K562 (cell line): ENCODE data around the gene ACKR3. TPM values are rescaled to one million over a fixed set of nuclear protein-coding genes. Genes with fewer than 3 reads are reported as not detected.

Experiments
- ATAC-seq: fragments of 200-7000 bp; cut with Tn5 transposase; 3 replicates; pipeline ENCODE4 v1.9.1; 2020; ENCODE audit warnings: moderate library complexity
- BruUV-seq: library from RNA; stranded (reverse); fragments of 400-500 nt; replicated peaks from 2 replicates; lab custom pipeline; 2021; lab: Mats Ljungman, UMichigan
- CTCF ChIA-PET: fragments of 300-600 bp; formaldehyde crosslinking; extraction: SDS; loops from one replicate; lab custom pipeline; 2021; ENCODE audit warnings: low intra/inter-chr PET ratio; lab: Yijun Ruan, JAX
- POLR2A ChIA-PET: fragments of 300-600, 350-650 bp; sonication (Branson Sonifier 250); formaldehyde crosslinking; extraction: SDS; loops from one replicate; lab custom pipeline; 2021; ENCODE audit warnings: antibody characterized with exemption, inconsistent platforms; lab: Yijun Ruan, JAX
- DNase-seq, 4 experiments: peaks; one replicate each; pipeline versions ENCODE4 v3.0.0 to v3.0.0-alpha.2; 2011 to 2018; ENCODE audit warnings: low spot score in 3 of 4, mixed read lengths in 3 of 4; ENCODE audit errors: extremely low read depth in 1 of 4
- FAIRE-seq: peaks from 2 replicates; lab custom pipeline; 2011; peaks lifted over from hg19 to GRCh38; lab: Jason Lieb, UNC
- H2AFZ ChIP-seq: 2 replicates; pipeline ENCODE4 v1.6.0; 2011; ENCODE audit warnings: low read depth, low read length, control low read depth, inconsistent platforms
- H3K27ac ChIP-seq: fragments of 200-600 bp; 3 replicates; pipeline ENCODE4 v1.8.0; 2011; ENCODE audit warnings: low read depth, mild to moderate bottlenecking, control low read depth, inconsistent platforms, low read length, moderate library complexity, mixed read lengths; ENCODE audit errors: extremely low read depth
- H3K27me3 ChIP-seq, 2 experiments: fragments of 300-600 bp in 1 of 2; 2 replicates in 1 of 2; 3 replicates in 1 of 2; pipeline versions ENCODE4 v1.6.0 to v1.8.0; 2011; ENCODE audit warnings: inconsistent platforms in 2 of 2, low read length in 2 of 2, mild to moderate bottlenecking in 1 of 2, mixed read lengths in 1 of 2, moderate library complexity in 1 of 2; ENCODE audit not compliant: control insufficient read depth in 2 of 2, insufficient read depth in 2 of 2
- H3K36me3 ChIP-seq: fragments of 300-600 bp; 3 replicates; pipeline ENCODE4 v1.8.0; 2011; ENCODE audit warnings: mild to moderate bottlenecking, low read length, inconsistent platforms; ENCODE audit not compliant: control insufficient read depth, insufficient read depth
- H3K4me1 ChIP-seq, 2 experiments: fragments of 200-600 bp in 1 of 2; replicated peaks in 1 of 2; 2 replicates in 1 of 2; 3 replicates in 1 of 2; pipeline versions ENCODE4 v1.5.1 to v1.8.0; 2011; ENCODE audit warnings: inconsistent platforms in 2 of 2, low read length in 2 of 2, mild to moderate bottlenecking in 1 of 2, mixed read lengths in 1 of 2, moderate library complexity in 1 of 2; ENCODE audit not compliant: control insufficient read depth in 2 of 2, insufficient read depth in 2 of 2
- H3K4me2 ChIP-seq: 2 replicates; pipeline ENCODE4 v1.6.1; 2011; ENCODE audit warnings: low read length, control low read depth, inconsistent platforms, mixed read lengths; ENCODE audit not compliant: insufficient read depth
- H3K4me3 ChIP-seq: fragments of 200-600 bp; sonication (generic), shearing (Covaris generic); 2 replicates; pipeline ENCODE4 v1.5.1; 2016; ENCODE audit warnings: control low read depth, inconsistent platforms
- H3K79me2 ChIP-seq: fragments of 200-600 bp; 3 replicates; pipeline ENCODE4 v1.8.0; 2011; ENCODE audit warnings: low read length, inconsistent platforms; ENCODE audit not compliant: control insufficient read depth, insufficient read depth
- H3K9ac ChIP-seq, 2 experiments: 2 replicates each; pipeline versions ENCODE4 v1.6.0 to v1.6.1; 2011; ENCODE audit warnings: low read depth in 2 of 2, low read length in 2 of 2, control low read depth in 1 of 2, inconsistent platforms in 1 of 2, mild to moderate bottlenecking in 1 of 2, mixed read lengths in 1 of 2; ENCODE audit not compliant: insufficient read depth in 1 of 2
- H3K9me1 ChIP-seq: one replicate; pipeline ENCODE4 v1.6.0; 2011; ENCODE audit warnings: inconsistent platforms, mild to moderate bottlenecking, low read length, moderate library complexity; ENCODE audit not compliant: control insufficient read depth, insufficient read depth
- H3K9me3 ChIP-seq: replicated peaks from 2 replicates; pipeline ENCODE4 v1.5.1; 2011; ENCODE audit warnings: low read depth, low read length, inconsistent platforms; ENCODE audit not compliant: control insufficient read depth, insufficient read depth
- H4K20me1 ChIP-seq: replicated peaks from 2 replicates; pipeline ENCODE4 v1.6.1; 2011; ENCODE audit warnings: low read length, inconsistent platforms, mixed read lengths; ENCODE audit not compliant: control insufficient read depth, insufficient read depth
- CAMTA2 ChIP-seq: fragments of 250-450 bp; sonication (Bioruptor Pico); conservative IDR thresholded peaks from 2 replicates; pipeline ENCODE4 v1.5.1; 2022
- CBFA2T3 ChIP-seq: fragments of 450-650 bp; IDR thresholded peaks from 2 replicates; pipeline ENCODE4 v1.6.1; 2017
- FIP1L1 ChIP-seq: fragments of 200-400 bp; formaldehyde crosslinking; IDR thresholded peaks from 2 replicates; pipeline ENCODE4 v1.6.1; 2018; ENCODE audit warnings: mild to moderate bottlenecking, low read depth, low read length; ENCODE audit not compliant: poor library complexity, severe bottlenecking
- NFIX ChIP-seq: fragments of 250-450 bp; sonication (Bioruptor Pico); IDR thresholded peaks from 2 replicates; pipeline ENCODE4 v1.4.0; 2020; ENCODE audit warnings: low read depth, mild to moderate bottlenecking, moderate library complexity
- NR2C1 ChIP-seq, 2 experiments: fragments of 450-650 bp; IDR thresholded peaks; 2 replicates each; pipeline ENCODE4 v1.6.1; 2017; ENCODE audit warnings: mild to moderate bottlenecking in 2 of 2, antibody characterized with exemption in 1 of 2, inconsistent platforms in 1 of 2, missing compliant biosample characterization in 1 of 2, missing genetic modification characterization in 1 of 2
- SREBF1 ChIP-seq: fragments of 150-350 bp; IDR thresholded peaks from 2 replicates; pipeline ENCODE4 v1.6.1; 2014; ENCODE audit warnings: antibody characterized with exemption, low read depth, low read length, borderline replicate concordance
- STAG1 ChIP-seq: sonication (generic); formaldehyde crosslinking; IDR thresholded peaks from 2 replicates; pipeline ENCODE4 v1.5.0; 2020; ENCODE audit warnings: missing genetic modification reagents, borderline replicate concordance
- TCF7L2 ChIP-seq: fragments of 150-350 bp; IDR thresholded peaks from 2 replicates; pipeline ENCODE4 v1.6.1; 2016; ENCODE audit warnings: low read depth, mild to moderate bottlenecking, low read length, moderate library complexity
- ZFX ChIP-seq: sonication (generic); formaldehyde crosslinking; IDR thresholded peaks from 2 replicates; pipeline ENCODE4 v1.8.0; 2022; ENCODE audit warnings: mild to moderate bottlenecking, missing genetic modification reagents, moderate library complexity
- ZNF197 ChIP-seq: fragments of 200-800 bp; sonication (Bioruptor generic); IDR thresholded peaks from 2 replicates; pipeline ENCODE4 v1.6.1; 2016; ENCODE audit warnings: low read depth, missing genetic modification characterization, missing compliant biosample characterization
- WGBS: fragments of 100-300 bp; shearing (Covaris generic); methylation state at CpG from one replicate; pipeline ENCODE4 v1.1.6; 2016; ENCODE audit warnings: low coverage, mixed read lengths; ENCODE audit not compliant: insufficient coverage; ENCODE audit errors: missing lambda C conversion rate; 5-methylcytosine and 5-hydroxymethylcytosine counted together
- in situ Hi-C: fragments of 300-500 bp; cut with MboI; formaldehyde crosslinking; loops from 4 replicates; pipeline ENCODE4 v1.15.0; 2018; ENCODE audit warnings: inconsistent platforms, mixed read lengths
- intact Hi-C: fragments of 100-400 bp; cut with micrococcal nuclease; formaldehyde crosslinking; loops from 2 replicates; pipeline ENCODE4 v1.14.2; 2022
- polyA plus RNA-seq, 8 experiments: library from polyadenylated mRNA; depleted of rRNA in 4 of 8; stranded (reverse) in 5 of 8; unstranded in 3 of 8; fragments of >200 nt; fragmentation: Nextera tagmentation in 2 of 8; fragmentation: Illumina TruSeq in 1 of 8; extraction: Ambion mirVana in 2 of 8; extraction: Trizol in 1 of 8; gene quantifications; 2 replicates each; pipeline versions ENCODE4 v1.2.1 to v1.2.3, GENCODE V29; 2011 to 2014; ENCODE audit warnings: inconsistent platforms in 1 of 8, missing spikeins in 1 of 8
- total RNA-seq, 7 experiments: library from RNA; depleted of rRNA in 6 of 7; stranded (reverse); fragments of >200 nt in 6 of 7; fragmentation: Illumina TruSeq in 2 of 7; extraction: Trizol in 2 of 7; gene quantifications; 2 replicates each; pipeline versions ENCODE4 v1.2.1 to v1.2.3, GENCODE V29; 2011 to 2021; ENCODE audit warnings: low replicate concordance in 1 of 7
- TF ChIP-seq, protein P1 (sequence below): fragments of 450-650 bp; IDR thresholded peaks from 2 replicates; pipeline ENCODE4 v1.6.1; 2018; ENCODE audit warnings: mild to moderate bottlenecking, low read depth; ENCODE audit not compliant: partially characterized antibody
- TF ChIP-seq, protein P2 (sequence below): fragments of 250-450 bp; sonication (Bioruptor Pico); IDR thresholded peaks from 2 replicates; pipeline ENCODE4 v1.8.0; 2021; ENCODE audit warnings: mild to moderate bottlenecking, moderate library complexity
- TF ChIP-seq, protein P3 (sequence below), 2 experiments: IDR thresholded peaks; 2 replicates each; pipeline ENCODE4 v1.6.1; 2012; ENCODE audit warnings: improper control_type of control experiment in 2 of 2, low read depth in 2 of 2, low read length in 2 of 2, borderline replicate concordance in 1 of 2
- TF ChIP-seq, protein P4 (sequence below): fragments of 450-650 bp; IDR thresholded peaks from 2 replicates; pipeline ENCODE4 v1.6.1; 2016; ENCODE audit warnings: missing biosample characterization, missing genetic modification characterization

The ACKR3 gene
- total and polyA plus RNA-seq, 9 of the 15 experiments (the other 6 are each of a cell fraction or from before 2014, with no cell fraction given) = 0.07 TPM; not detected in 8

DNA sequence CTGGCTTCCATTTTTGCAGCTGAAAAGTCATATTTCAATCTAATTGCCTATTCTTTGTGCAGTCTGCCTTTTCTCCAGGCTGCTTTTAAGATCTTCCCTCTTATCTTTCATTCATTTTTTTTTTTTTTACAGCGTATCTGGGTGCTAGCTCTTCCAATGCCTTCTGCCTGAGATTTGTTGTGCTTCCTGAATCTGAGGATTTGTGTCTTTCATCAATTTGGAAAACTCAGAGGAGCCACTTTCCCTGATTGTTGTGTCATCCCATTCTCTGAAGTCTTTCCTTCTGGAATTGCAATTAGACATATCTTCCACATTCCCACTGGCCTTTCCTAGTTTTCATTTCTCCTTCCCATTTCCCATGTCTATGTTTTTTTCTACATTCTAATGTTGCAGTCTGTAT is 21.9 kb upstream of the ACKR3 start:
- no peak overlapping the region for H3K4me2 ChIP-seq
- in situ Hi-C loops = no loop called here
- no peaks in the 10 kb centered on the region for H3K4me1 ChIP-seq

More for the DNA sequence above, 21.9 kb upstream of the ACKR3 start:
- no CpG with 5 or more reads among the region's 1 CpG for WGBS
- Histone ChIP-seq H3K27me3 (peaks cover 0 to 5% of the 10 kb centered on the region in 2 experiments; a peak in 1 of 5 replicates), H3K27ac (no peak overlapping the region), H2AFZ (no peak overlapping the region), H3K9ac (no peak overlapping the region), H3K4me3 (no peak overlapping the region), H3K9me3 (no peaks in the 10 kb centered on the region), H4K20me1 (no peaks in the 10 kb centered on the region), H3K36me3 (no peaks in the 10 kb centered on the region), H3K79me2 (no peaks in the 10 kb centered on the region), H3K9me1 (no peaks in the 10 kb centered on the region)
- no peak for TF ChIP-seq CBFA2T3
- TF ChIP-seq NR2C1 (IDR thresholded peaks at IDR 0.05) = no peak
- TF ChIP-seq NR2C1 (tag; IDR thresholded peaks at IDR 0.05) = no peak
- TF ChIP-seq ZNF197 (CRISPR knock-in tag) = no peak
- TF ChIP-seq, protein P1, sequence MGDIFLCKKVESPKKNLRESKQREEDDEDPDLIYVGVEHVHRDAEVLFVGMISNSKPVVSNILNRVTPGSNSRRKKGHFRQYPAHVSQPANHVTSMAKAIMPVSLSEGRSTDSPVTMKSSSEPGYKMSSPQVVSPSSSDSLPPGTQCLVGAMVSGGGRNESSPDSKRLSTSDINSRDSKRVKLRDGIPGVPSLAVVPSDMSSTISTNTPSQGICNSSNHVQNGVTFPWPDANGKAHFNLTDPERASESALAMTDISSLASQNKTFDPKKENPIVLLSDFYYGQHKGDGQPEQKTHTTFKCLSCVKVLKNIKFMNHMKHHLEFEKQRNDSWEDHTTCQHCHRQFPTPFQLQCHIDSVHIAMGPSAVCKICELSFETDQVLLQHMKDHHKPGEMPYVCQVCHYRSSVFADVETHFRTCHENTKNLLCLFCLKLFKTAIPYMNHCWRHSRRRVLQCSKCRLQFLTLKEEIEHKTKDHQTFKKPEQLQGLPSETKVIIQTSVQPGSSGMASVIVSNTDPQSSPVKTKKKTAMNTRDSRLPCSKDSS = no peak
- no peak for TF ChIP-seq ZFX (CRISPR knock-in tag)
- TF ChIP-seq NFIX = no peak
- TF ChIP-seq SREBF1 = no peak
- TF ChIP-seq, protein P2, sequence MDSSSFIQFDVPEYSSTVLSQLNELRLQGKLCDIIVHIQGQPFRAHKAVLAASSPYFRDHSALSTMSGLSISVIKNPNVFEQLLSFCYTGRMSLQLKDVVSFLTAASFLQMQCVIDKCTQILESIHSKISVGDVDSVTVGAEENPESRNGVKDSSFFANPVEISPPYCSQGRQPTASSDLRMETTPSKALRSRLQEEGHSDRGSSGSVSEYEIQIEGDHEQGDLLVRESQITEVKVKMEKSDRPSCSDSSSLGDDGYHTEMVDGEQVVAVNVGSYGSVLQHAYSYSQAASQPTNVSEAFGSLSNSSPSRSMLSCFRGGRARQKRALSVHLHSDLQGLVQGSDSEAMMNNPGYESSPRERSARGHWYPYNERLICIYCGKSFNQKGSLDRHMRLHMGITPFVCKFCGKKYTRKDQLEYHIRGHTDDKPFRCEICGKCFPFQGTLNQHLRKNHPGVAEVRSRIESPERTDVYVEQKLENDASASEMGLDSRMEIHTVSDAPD (CRISPR knock-in tag) = no peak
- TF ChIP-seq, protein P3, sequence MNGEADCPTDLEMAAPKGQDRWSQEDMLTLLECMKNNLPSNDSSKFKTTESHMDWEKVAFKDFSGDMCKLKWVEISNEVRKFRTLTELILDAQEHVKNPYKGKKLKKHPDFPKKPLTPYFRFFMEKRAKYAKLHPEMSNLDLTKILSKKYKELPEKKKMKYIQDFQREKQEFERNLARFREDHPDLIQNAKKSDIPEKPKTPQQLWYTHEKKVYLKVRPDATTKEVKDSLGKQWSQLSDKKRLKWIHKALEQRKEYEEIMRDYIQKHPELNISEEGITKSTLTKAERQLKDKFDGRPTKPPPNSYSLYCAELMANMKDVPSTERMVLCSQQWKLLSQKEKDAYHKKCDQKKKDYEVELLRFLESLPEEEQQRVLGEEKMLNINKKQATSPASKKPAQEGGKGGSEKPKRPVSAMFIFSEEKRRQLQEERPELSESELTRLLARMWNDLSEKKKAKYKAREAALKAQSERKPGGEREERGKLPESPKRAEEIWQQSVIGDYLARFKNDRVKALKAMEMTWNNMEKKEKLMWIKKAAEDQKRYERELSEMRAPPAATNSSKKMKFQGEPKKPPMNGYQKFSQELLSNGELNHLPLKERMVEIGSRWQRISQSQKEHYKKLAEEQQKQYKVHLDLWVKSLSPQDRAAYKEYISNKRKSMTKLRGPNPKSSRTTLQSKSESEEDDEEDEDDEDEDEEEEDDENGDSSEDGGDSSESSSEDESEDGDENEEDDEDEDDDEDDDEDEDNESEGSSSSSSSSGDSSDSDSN (IDR thresholded peaks at IDR 0.05; ENCODE audit: borderline replicate concordance in 1 of 2, low read depth in 2 of 2, low read length in 2 of 2) = no peak
- TF ChIP-seq TCF7L2 = no peak
- TF ChIP-seq FIP1L1 = no peak
- TF ChIP-seq STAG1 = no peak
- TF ChIP-seq, protein P4, sequence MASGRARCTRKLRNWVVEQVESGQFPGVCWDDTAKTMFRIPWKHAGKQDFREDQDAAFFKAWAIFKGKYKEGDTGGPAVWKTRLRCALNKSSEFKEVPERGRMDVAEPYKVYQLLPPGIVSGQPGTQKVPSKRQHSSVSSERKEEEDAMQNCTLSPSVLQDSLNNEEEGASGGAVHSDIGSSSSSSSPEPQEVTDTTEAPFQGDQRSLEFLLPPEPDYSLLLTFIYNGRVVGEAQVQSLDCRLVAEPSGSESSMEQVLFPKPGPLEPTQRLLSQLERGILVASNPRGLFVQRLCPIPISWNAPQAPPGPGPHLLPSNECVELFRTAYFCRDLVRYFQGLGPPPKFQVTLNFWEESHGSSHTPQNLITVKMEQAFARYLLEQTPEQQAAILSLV (tag) = no peak
- no peak for TF ChIP-seq CAMTA2 (CRISPR knock-in tag)
- ATAC-seq = no peak
- DNase-seq = no peak
- intact Hi-C loops = no loop called here
- BruUV-seq = no TSS peak
- POLR2A ChIA-PET = no interaction called here
- no peak for FAIRE-seq
- CTCF ChIA-PET = no interaction called here
